ENCODE results near the gene ADARB2.

GRCh38 chr10:1572519-1573333, 164.6 kb downstream of the ADARB2 start:
- TF ChIP-seq CTCF (IDR thresholded peaks at IDR 0.05; ENCODE audit: low read depth, low read length, poor library complexity, severe bottlenecking) (no peak), EZH2phosphoT487 (IDR thresholded peaks at IDR 0.05; ENCODE audit: borderline replicate concordance, low read length) (no peak)

Measured in DOHH2 (cell line).